Measurements from ENCODE around the gene TYK2.
"Not testable (repeated sequence)": the region's sequence is repeated elsewhere in the genome, so short reads cannot be mapped to it uniquely, and the experiment has no call there.

Gene TYK2

GRCh38 chr19:10380313-10381102 is at the start of gene TYK2:
TYK2 (minus strand) TSS chr19:10380572; CDS start chr19:10378406, 2,166 bp downstream.
- DNase-seq (ENCODE audit: low spot score): peak; percentile 100

GRCh38 chr19:10428996-10429381 is 48.6 kb upstream of the TYK2 start:
- DNase-seq (ENCODE audit: low spot score): no peak

DNA sequence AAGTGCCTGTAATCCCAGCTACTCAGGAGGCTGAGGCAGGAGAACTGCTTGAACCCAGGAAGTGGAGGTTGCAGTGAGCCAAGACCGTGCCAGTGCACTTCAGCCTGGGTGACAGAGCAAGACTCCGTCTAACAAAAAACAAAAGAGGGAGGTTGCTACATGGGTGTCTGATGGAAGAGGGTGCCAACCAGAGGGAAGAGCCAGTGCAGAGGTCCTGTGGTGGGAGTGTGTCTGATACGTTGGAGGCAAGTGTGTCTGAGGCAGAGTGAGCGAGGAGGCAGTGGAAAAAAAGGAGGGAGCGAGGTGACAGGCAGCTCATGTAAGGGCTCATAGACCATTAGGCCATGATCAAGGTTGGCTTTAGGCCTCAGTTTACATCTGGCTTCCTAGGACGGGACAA is 46.8 kb upstream of the TYK2 start:
- DNase-seq (ENCODE audit: low spot score): no peak

- peak; percentile 92 for DNase-seq (ENCODE audit: low spot score)
Measured at GRCh38 chr19:10424011-10424637, 43.8 kb upstream of the TYK2 start.

DNA sequence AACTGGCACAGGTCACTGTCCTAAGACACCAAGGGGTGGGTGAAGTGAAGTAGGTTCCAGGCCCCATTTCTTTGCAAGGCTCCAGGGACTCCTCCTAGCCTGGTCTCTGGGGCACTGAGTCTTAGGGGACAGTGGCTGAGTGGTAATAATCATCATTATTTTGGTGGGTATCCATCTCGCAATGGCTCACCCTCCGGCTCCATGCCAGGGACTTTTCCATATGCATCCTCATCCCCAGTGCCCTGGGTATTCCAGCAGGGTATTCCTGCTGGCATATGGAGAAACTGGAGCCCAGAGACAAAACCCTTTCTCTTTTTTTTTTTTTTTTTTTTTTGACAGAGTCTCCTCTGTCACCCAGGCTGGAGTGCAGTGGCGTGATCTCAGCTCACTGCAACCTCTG is 42.5 kb upstream of the TYK2 start:
- DNase-seq (ENCODE audit: low spot score): no peak

DNA sequence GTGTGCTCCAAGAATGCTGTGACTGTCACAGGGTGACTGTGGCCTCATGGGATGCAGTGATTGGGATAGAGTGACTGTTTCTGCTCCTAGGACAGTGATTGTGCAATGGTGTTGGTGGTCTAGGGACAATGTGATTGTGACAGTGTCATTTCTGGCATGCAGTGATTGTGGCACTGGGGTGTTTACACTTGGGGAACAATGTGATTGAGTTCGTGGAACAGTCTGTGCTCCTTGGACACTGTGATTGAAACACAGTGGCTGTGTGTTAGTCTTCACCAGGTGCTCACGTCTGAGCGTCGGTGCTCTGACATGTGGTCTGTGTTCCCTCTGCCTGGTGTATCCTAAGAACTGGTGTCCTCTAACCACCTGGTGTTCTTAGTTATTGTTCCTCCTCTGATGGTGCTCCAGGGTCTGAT is 41.7 kb upstream of the TYK2 start:
- DNase-seq (ENCODE audit: low spot score): no peak

DNA sequence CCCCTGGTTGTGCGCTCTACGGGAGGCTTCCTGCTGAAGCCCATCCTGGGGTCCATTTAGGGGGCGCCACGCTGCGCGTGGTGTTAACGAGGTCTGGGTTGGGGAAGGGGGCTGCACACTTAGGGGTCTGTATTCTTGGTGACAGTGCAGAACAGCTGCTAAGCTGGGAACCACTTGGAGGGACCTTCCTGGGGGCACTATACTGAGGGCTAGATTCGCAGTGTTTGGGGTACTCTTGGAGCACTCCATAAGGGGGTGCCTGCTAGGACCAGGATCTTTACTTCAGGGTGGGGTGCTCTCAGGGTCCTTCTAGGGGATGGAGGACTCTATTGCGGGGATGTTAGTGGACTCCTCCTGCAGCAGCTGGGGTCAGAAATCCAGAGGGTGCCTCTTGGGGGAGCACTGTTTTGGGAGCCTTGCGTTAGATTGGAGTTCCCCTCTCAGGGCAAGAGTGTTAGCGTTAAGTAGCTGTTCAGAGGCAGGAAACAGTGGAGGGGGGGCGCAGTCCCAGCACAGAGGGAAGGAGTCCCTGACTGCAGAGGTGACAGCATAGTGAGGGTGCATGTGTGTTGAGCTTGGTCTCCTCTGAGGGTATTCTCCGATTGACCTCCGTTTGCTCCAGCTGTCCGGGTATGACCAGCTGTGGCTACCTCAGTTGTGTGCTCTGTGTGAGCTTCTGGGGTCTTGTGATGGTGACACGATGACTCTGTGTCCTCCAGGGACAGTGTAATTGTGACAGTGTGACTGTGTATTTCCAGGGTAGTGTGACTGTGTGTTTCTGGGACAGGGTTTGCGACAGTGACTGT is 41.1 kb upstream of the TYK2 start:
- no peak for DNase-seq (ENCODE audit: low spot score)

- DNase-seq (ENCODE audit: low spot score): peak; percentile 13
Measured at GRCh38 chr19:10420444-10421239, 40.3 kb upstream of the TYK2 start, which contains the start of gene PDE4A. PDE4A (plus strand) TSS chr19:10420538; CDS start chr19:10420765, 227 bp downstream.

- DNase-seq (ENCODE audit: low spot score): peak; percentile 27
Measured at GRCh38 chr19:10419646-10420443, 39.5 kb upstream of the TYK2 start.

DNA sequence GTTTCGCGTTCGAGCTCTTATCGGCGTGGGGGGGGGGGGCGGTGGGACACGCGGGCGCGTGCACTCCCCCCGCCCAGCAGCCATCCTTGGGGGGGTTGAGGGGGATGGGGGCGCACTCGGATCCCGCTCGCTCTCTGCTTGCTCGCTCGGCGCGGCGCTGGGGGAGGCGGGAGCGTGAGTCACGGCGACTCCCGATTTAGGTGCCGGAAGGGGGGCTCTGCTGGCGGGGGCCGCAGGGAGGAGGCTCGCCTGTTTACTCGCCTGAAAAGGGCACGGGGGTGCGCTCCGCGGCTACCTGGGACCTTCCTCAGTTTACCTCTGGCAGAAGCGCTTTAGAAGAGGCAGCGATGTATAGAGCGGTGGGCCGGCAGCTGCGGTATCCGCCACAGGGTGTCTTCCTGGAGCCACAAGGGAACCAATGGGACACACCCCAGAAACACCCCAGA is 38.9 kb upstream of the TYK2 start:
- DNase-seq (ENCODE audit: low spot score): peak; percentile 10

DNA sequence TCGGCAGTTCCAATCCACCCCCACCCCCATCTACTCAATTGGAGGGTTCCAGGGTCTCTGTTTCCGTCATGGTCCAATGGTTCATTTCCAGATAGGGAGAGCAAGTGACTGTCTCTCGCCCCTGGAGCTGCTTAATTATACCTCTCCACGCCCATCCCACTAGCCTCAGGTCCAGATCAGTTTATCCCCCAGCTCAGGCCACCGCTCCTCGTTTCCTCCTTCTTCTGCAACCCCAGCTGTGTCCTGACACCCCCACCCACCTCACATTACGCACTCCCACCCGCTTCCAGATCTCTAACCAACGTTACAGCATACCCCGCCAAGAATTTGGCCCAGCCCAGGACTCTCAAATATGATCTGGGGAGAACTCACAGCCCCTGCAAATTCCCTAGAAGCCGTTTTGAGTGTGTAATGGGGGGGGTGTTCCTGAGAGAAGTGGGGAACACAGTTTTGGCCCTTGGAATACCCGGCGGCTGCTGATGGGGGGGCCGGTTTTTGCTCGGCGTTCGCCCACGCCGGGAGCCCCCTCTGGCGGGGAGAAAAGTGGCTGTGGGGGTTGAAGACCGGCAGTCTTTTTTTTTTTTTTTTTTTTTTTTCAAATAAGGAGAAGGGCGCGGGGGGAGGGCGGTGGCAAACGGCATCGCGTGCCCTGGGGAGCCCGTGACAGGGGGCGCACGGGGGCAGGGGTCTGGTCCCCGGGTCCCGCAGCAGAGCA is 38.3 kb upstream of the TYK2 start:
- no peak for DNase-seq (ENCODE audit: low spot score)

GRCh38 chr19:10418235-10418484 is 37.8 kb upstream of the TYK2 start:
- DNase-seq (ENCODE audit: low spot score): no peak

- no peak for DNase-seq (ENCODE audit: low spot score)
Measured at GRCh38 chr19:10417541-10418234, 37.3 kb upstream of the TYK2 start.

DNA sequence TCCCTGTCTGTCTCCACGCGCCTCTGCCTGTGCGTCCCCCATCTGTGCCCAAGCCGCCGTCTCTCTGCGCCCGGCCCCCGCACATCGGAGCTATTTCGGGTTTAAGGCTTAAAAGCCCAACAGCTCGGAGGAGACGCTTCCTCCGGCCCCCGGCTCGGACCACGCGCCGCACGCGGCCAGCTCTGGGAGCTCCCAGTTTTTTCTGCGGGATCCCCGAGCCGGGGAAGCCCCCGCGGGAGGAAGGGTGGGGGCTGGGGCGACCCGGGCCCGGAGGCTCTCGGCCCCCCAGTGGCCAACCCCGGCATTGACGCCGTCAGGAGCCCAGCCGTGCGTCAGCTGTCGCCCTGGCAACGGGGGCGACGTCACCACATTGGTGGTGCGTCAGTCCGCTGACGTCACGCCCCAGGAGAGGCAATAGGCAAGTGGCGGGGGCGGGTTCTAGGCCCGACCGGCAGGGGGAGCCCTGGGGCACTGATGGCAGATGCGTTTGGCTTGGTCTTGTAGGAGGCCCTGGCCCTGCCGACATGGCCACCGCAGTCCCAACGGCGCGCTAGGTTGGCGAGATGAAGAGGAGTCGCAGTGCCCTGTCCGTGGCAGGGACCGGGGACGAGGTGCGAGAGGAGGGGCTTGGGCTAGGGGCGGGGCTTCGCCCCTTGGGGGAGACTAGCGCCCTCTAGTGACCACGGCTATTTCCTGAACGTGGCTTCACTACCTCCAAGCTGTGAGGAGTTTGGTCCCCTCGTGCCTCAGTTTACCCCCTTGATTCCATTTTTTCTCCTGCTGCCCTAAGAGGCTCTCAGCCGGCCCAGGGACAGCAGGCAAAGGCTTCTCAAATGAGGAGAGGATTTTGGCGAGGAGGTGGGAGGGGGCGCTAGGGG is 36.2 kb upstream of the TYK2 start:
- DNase-seq (ENCODE audit: low spot score): peak; percentile 95

DNA sequence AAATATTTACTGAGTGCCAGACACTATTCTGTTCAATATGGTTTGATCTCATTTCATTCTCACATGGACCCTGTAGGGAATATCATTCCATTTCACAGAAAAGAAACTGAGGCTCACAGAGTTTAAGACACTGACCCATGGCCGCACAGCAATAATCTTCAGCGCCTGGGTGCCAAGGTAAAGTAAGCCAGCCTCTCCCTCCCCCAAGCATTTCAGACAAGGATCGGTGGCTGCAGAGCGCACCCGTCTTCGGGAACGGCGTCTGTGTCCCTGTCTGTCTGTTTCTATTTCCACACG is 35.7 kb upstream of the TYK2 start:
- no peak for DNase-seq (ENCODE audit: low spot score)

- no peak for DNase-seq (ENCODE audit: low spot score)
Measured at GRCh38 chr19:10412257-10412977, 32.0 kb upstream of the TYK2 start.

GRCh38 chr19:10411224-10411623 is 30.9 kb upstream of the TYK2 start:
- DNase-seq (ENCODE audit: low spot score): not testable (repeated sequence)

GRCh38 chr19:10408511-10409283 is 28.3 kb upstream of the TYK2 start:
- DNase-seq (ENCODE audit: low spot score): no peak

All from AG08395 (cell line).